Tongue (tissue), 2 donors: ENCODE data around the gene PSMG2. TPM values are rescaled to one million over a fixed set of nuclear protein-coding genes. Genes with fewer than 3 reads are reported as not detected.
A peak's percentile ranks its signal among the peaks of the same experiment; 100 is the strongest.
"Not testable (repeated sequence)": the region's sequence is repeated elsewhere in the genome, so short reads cannot be mapped to it uniquely, and the experiment has no call there.

Experiments
- DNase-seq: peaks from one replicate; pipeline ENCODE4 v3.0.0-alpha.2; 2015
- total RNA-seq: library from RNA; depleted of rRNA; stranded (reverse); fragments of >200 nt; gene quantifications from one replicate; pipeline ENCODE4 v1.2.3, GENCODE V29; 2014

PSMG2 gene
- total RNA-seq, 1 donor from 2014 or later, result 46.8 TPM

DNA sequence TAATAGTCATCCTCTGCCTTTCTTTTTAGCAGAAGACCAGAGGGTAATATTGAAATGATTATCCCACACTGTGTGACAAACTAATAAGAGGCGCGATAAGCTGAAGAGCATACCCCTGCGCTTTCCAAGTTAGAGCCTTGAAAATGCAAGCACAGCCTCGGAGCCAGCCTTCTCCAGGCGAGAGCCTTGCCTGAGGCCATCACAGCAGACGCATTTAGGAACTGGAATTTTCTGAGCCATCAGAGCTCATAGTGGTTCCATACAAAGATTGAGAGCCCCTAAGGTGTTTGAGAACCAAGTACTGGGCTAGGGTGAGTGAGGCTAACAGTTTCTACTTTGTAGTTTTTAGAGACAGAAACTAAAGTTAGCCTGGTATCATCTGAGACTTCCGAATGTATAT is 19.9 kb downstream of the PSMG2 start:
- DNase-seq, result no peak

DNA sequence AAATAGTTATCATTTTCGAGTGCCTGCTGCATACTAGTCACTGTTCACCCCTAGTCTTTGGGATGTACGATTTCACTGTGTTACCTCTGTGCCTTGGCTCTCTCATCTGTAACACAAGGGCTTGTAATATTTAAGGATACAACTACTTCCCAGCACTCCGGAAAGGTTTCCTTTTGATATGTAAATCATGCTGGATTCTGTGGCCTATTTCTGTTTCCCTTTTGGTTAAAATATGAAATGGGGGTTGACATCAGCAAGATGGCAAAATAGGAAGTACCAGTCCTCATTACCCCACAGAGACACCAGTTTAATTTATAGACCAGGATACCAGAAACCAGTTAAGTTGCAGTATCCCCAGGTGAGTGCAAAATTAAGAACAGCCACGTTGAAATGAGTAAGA is 23.5 kb downstream of the PSMG2 start:
- no peak for DNase-seq

DNA sequence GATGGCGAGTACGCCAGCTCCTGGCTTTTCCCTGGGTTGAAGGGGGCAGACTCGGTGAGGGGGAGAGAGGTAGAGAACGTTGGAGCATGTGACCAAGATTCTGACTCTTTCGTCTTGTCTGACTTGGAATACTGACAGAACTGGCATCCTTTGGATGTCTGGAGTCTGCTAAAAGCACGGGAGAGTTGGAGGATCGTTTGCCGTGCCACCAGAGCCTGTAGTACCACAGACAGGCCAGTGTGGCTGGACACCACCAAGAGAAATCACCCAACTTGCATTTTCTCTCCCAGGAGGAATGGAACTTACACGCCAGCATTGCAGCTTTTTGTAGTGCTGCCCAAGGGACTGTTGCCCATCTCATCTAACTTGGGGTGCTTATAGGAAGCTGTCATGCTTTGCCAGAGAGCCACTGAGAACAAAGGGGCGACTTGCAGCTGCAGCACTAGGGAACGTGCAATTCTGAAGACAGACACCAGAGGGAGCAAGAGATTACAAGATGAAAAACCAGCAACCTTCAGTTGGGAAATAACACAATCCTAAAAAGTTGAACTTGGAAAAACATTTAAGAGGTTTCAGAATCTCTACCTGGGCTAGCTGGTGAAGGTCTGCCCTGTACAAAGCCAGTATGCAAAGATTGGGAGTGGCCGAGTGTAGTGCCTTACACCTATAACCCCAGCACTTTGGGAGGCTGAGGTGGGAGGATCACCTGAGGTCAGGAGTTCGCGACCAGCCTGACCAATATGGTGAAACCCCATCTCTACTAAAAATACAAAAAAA is 24.1 kb downstream of the PSMG2 start:
- DNase-seq, result peak; percentile 89

DNA sequence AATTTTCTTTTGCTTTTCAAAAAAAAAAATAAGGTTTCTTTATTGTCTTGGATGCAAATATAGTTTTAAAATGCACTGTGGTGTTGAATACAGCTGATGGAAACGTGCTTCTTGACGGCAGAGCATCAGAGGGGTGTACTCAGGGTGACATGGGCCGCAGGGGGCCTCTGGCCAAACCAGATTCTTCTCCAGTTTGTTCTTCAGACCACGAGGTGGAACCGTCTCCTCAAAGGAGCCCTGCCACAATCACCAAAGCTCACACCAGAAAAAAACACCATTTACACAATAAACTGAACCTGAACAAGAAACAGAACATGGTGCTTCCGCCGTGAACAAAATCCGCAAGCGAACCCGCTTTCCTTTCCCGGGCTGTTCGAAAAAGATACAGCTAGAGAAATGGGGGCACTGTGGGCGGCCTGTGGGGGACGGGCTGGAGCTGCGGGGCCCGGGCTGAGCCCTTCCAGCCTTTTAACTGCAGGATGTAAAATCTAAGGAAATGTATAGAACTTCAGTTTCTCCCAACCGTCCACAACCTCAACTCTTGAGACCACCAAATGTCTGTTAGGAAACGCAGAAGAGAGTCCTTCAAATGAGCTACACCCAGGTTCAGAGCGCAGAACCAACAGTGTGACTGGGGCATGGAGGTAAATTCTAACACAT is 34.5 kb downstream of the PSMG2 start:
- DNase-seq, result no peak

DNA sequence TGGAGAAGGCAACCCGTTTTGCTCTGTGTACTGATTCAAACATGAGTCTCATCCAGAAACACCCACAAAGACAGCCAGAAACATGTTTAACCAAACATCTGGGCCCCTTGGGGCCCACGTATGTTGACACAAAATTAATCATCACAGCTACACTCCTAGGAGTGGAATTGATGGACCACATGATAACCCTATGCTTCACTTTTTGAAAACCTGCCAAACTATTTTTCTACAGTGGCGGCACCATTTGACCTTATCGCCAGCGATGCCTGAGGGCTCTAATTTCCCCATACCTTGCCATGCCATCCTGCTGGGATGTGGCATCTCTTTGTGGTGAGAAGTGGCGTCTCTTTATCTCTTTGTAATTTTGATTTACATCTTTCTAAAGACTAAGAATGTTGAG is 38.5 kb downstream of the PSMG2 start:
- no peak for DNase-seq

DNA sequence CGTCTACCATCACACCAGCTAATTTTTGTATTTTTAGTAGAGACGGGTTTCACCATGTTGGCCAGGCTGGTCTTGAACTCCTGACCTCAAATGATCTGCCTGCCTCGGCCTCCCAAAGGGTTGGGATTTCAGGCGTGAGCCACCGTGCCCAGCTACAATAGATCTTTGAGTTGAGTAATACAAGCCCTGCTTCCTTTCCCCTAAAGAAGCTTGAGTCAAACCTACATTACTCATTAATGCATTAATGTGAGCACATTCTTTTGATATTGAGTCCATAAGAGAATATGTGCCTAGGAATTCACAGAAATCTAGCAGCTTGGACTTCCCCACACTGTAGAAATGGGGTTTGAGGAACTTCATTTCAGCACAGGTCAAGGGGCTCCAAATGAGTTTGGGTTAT is 39.6 kb downstream of the PSMG2 start:
- no peak for DNase-seq

DNA sequence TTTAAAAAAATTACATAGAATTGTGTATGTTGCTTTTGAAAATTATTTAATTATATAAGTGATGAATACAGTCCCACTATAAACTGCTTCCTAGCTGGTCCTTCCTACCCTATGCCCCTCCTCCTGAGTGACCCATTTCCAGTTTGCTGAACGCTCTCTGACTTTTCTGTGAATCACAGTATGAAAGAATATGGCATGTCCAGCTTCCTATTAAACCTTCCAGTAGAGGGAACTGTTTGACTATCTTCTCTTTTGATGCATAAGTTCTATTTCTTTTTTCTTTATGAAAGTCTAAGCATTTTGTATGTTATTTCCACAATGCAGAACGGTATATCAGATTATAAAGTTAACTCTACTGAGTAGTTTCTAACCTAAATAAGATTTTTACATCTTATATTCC is 41.3 kb downstream of the PSMG2 start:
- peak; percentile 60 for DNase-seq

DNA sequence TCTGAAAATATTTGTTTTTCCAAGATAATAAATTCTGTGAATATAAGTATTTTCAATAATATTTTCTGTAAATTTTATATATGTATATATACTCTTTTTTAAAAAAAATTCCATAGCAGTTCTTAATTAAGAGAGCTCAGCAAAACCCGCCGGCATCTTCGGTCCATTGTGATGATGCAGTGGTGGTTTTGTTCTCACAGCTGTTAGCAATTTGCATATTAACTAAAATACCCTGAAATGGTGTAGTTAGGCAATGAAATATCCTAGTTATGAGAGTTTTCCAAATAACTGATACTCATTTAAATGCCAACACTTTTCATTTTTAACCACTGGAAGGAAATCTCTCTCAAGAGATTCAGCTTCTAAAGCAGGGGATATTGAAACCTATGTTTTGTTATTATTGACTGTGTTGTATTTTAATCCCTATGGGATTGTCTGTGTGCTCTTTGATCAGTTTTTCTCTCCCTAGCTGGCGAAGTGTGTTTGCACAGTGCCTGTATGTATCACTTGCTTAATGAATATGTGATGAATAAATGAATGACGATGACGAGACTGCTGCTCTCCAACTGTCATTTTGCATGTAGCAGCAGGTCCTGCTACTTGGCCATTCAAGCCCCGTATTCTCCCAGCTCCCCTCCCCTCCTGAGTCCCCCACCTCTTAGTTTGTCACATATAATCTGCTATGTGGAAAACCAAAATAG is 42.4 kb downstream of the PSMG2 start:
- no peak for DNase-seq

DNA sequence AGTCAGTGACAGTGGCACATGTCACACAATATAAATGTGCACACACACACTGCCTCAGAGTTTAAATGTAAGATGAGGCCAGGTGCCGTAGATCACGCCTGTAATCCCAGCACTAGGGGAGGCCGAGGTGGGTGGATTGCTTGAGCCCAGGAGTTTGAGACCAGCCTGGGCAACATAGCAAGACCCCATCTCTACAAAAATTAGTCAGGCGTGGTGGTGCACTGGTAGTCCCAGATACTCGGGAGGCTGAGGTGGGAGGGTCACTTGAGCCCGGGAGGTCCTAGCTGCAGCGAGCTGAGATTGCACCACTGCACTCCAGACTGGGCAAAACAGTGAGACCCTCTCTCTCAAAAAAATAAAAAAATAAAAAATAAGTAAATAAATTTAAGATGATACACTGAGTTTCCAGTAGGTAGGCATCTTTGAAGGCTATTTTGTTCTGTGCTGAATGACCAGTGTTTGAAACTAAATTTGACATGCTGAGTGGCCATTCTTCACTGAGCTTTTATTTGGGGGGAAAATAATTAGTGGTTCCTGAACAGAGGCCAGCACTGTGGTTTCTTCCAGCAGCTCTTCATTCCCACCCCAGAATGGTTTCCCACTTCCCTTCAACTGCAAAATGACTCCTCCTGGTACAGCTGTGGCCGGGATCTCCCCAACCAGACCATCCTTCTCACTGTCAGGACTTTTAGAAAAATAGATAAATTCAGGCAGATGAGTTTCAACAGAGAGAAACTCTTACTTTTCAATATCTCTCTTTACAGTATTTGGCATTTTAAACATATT is 44.9 kb downstream of the PSMG2 start:
- DNase-seq, result no peak

DNA sequence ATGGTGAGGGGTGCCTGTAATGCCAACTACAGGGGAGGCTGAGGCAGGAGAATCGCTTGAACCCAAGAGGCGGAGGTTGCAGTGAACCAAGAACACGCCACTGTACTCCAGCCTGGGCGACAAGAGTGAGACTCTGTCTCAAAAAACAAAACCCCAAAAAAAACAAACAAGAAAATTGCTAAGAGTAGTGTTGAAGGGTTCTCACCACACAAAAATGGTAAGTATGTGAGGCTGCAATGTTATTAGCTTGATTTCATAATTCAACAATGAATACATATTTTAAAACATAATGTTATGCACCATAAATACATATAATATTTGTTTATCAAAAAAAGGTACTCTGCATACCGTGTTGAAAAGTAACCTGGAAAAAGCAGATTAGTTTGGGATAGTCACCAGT is 45.8 kb downstream of the PSMG2 start:
- no peak for DNase-seq

DNA sequence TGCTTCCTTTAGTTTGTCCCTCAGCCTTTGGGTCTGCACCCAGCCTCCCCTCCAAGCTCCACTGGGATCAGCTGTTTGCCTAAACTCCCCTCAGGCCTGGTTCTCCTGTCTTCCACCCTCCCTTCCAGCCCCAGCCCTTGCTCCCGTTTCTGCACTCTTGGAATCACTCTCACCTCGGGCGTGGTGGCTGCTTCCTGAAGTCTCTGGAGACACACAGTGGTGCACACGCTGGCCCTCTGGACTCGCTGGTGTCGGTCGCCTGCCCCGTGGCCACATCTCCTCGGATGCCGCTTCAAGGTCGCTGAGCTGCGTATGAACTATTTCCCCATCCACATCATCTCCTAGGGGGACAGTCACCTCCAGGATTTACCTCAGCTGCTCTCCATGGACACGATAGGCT is 46.3 kb downstream of the PSMG2 start:
- no peak for DNase-seq

DNA sequence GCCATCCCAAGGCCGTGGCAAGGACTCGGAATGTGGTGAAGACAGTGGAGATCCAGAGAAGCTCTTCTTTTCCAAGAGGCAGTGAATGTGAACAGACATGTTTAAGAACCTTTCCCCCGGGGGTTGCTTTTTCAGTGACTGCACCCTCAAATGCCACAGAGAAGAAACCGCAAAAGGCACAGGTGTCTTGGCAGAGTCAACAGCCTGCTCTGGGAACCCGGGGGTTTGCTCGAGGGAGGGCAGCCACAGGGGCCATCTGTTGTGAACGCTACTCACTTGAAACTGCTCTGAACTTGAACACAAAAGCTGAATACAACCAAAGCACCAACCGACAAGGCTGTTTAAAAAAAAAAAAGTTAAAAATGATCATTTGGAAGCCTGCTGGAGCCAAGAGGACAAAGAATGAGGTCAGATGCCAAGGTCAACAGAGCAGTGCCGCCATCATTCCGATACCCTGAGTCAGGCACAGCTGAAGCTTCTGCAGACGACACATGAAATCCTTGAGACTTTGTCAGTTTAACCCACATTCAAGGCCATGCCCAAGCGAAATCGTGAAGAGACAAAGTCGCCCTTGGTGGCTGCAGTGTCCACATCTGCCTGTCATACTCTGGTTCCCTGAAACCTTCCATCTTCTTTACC is 47.4 kb downstream of the PSMG2 start:
- DNase-seq, result no peak

DNA sequence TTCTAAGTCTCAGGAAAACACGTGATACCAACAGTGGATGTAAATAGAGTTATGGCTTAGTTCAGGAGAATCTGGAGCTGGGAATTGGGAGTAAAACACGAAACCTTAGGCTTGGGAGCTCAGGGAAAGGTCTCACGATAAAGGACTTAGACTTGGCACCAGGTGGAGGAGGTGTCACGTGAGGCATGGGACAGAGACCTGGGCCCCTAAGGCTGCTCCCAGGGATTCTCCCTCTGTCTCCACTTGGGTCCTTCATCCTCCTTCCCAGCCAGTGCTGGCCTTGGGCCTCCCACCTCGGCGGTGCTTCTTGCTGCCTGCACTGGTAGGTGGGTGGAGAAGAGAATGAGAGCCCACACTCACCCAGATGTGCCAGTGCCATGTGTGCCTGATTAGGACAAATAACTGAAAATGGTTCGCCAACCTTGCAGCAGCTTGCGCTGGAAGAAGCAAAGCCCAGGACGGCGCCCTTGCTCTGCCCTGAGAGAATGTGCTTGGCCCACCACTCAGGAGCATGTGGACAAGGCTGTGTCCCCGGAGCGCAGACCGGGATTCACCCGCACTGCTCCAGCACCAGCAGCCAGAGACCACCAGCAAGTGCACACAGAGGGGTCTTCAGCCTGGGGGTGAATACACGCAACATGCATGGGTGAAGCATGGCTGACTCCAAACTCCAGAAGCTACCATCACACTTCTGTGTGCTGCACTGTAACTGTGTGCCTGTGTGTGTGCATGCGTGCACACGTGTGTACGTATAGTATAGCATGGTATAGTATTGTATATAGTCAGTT is 48.1 kb downstream of the PSMG2 start:
- DNase-seq, result no peak

DNA sequence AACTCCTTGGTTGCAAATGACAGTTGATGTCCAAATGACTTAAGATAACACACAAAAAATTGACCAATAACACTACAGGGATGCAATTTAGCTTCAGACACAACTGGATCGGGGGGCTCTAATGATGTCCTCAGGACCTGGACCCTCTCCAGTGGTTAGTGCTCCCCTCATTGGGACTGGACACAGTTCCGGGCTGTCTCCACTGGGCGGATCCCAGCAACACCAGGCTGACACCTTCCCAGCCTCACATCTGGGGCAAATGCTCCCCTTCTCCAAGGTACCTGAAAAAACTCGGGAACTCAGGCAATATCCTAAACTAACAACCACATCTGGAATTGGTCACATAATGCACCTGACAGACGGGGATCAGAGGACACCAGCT is 48.7 kb downstream of the PSMG2 start:
- no peak for DNase-seq

DNA sequence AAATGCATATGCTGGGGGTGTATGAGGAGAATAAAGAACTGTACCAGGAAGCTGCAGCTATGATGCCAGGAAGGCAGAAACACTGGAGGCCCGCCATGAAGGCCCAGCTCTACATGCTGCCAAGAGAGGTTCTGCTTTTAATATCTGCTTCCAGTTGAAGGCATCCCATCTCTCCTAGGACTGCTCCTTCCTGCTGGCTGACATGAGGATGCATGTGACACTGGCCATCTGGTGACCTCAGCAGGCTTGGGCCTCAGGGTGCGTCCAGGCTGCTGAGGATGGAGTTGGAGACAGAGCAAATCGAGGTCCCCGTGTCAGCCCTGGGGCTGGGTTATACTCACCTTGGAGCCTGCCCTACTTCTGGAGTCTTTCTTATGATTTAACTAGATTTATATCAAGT is 49.0 kb downstream of the PSMG2 start:
- no peak for DNase-seq

DNA sequence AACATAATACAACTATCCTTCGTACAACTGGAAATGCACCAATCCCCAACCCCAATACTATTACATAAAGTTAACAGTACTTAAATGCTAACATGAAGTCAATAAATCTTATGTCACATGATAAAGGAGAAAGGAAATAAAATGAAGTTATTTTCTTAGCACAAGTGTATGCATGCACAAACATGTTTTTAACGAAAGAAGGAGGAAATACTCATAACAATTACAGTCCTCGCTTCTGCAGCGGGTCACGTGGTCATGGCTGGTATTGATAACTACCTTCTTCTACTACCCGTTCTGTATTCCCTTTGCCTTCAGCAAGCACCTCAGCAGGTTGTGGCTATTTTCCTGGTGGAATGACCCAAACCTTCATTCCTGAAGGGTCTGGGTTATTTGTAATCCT is 51.7 kb downstream of the PSMG2 start:
- no peak for DNase-seq

DNA sequence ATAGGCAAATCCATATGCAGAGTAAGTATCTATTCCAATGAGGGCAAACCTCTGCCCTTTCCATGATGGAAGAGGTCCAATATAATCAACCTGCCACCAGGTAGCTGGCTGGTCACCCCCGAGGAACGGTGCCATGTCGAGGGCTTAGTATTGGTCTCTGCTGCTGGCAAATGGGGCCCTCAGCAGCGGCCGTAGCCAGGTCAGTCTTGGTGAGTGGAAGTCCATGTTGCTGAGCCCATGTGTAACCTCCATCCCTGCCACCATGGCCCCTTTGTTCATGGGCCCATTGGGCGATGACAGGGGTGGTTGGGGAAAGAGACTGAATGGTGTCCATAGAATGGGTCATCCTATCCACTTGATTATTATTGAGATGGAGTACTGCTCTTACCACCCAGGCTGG is 52.8 kb downstream of the PSMG2 start:
- not testable (repeated sequence) for DNase-seq

DNA sequence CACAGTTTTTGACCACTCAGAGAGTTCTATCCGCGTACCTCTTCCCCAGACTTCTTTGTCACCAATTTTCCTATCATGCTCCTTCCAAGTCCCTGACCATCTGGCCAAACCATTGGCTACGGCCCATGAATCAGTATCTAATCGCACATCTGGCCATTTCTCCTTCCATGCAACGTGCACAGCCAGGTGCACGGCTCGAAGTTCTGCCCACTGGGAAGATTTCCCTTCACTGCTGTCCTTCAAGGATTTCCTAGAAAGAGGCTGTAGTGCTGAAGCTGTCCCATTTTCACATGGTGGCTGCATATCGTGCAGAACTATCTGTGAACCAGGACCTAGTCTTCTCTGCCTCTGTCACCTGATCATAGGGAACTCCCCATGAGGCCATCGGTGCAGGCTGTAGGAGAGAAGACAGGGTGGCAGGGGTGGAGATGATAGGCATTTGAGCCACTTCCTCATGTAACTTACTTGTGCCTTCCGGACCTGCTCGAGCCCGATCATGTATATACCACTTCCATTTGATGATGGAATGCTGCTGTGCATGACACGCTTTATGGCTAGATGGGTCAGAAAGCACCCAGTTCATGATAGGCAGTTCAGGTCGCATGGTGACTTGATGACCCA is 53.9 kb downstream of the PSMG2 start:
- not testable (repeated sequence) for DNase-seq

DNA sequence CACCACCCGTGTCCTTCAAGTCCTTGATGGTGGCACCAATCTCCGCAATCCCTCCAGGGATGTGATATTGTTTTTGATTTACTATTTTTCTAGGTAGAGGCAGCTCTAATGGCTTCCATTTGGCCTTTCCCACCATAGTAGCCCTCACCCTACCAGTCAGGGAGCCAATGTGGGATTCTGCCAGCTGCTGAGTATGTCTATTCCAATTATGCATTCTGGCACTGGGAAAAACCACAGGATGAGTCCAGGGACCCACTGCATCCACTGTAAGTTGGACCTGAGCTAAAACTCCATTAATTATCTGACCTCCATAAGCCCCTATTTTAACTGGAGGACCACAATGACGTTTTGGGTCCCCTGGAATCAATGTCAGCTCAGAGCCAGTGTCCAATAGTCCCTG is 55.7 kb downstream of the PSMG2 start:
- DNase-seq, result not testable (repeated sequence)

DNA sequence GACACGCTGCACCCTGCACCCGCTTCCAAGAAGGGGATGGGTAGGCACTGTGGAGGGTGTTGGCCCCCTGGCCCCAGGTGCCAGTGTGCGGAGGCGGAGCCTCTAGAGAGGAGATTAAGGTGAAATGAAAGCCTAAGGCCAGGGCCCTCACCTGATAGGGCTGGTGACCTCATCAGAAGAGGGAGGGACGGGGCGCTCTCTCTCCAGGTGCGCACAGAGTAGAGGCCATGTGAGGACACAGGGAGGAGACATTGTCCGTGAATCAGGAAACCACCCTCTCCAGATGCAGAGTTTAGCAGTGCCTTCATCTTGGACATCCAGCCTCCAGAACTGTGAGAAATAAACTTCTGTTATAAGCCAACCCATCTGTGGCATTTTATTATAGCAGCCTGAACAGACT is 62.3 kb downstream of the PSMG2 start:
- DNase-seq, result no peak

DNA sequence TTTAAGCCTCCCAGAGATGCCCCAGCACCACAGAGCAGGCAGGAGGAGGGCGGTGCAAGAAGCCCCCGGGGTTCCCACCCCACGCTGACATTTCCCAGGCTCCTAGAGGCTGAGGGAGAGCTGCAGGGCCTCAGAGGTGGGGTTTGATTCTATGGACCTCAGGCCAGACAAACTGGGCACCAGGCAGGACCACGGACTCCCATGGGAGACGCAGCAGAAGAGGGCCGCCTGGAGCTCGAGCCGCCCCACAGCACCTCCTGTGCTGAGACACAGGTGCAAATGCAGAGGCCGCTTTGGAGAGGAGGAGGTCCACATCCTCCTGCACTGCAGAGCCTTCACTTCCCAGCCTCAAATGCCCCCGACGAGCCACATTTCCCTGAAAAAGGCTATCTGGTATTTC is 62.7 kb downstream of the PSMG2 start:
- no peak for DNase-seq
